HEK293T (cell line): Measurements from ENCODE around the gene MATN4.

Experiments used
- ARNT ChIP-seq: fragments of 450-650 bp; IDR thresholded peaks from 2 replicates; pipeline ENCODE4 v1.6.1; 2017; ENCODE audit warnings: mild to moderate bottlenecking
- BHLHE40 ChIP-seq: fragments of 450-650 bp; IDR thresholded peaks from 2 replicates; pipeline ENCODE4 v1.6.1; 2016; ENCODE audit warnings: mild to moderate bottlenecking, moderate library complexity, borderline replicate concordance
- ELF4 ChIP-seq: fragments of 450-650 bp; IDR thresholded peaks from 2 replicates; pipeline ENCODE4 v1.6.1; 2017; ENCODE audit warnings: antibody characterized with exemption
- FOXA1 ChIP-seq: fragments of 450-650 bp; IDR thresholded peaks from 2 replicates; pipeline ENCODE4 v1.6.1; 2016; ENCODE audit warnings: mild to moderate bottlenecking
- FOXK2 ChIP-seq: fragments of 450-650 bp; IDR thresholded peaks from 2 replicates; pipeline ENCODE4 v1.6.1; 2016; ENCODE audit warnings: mild to moderate bottlenecking
- FOXM1 ChIP-seq: fragments of 450-650 bp; IDR thresholded peaks from 2 replicates; pipeline ENCODE4 v1.6.1; 2017; ENCODE audit warnings: mild to moderate bottlenecking, borderline replicate concordance
- HDGF ChIP-seq: fragments of 450-650 bp; IDR thresholded peaks from 2 replicates; pipeline ENCODE4 v1.6.1; 2017; ENCODE audit warnings: antibody characterized with exemption, borderline replicate concordance
- PKNOX1 ChIP-seq: fragments of 450-650 bp; IDR thresholded peaks from 2 replicates; pipeline ENCODE4 v1.6.1; 2016
- SP1 ChIP-seq: fragments of 450-650 bp; IDR thresholded peaks from 2 replicates; pipeline ENCODE4 v1.6.1; 2017
- SUZ12 ChIP-seq: fragments of 450-650 bp; IDR thresholded peaks from 2 replicates; pipeline ENCODE4 v1.6.1; 2016; ENCODE audit warnings: mild to moderate bottlenecking
- ZNF384 ChIP-seq: fragments of 450-650 bp; IDR thresholded peaks from 2 replicates; pipeline ENCODE4 v1.6.1; 2016

GRCh38 chr20:45312241-45312640 is 4.1 kb upstream of the MATN4 start:
- TF ChIP-seq ZNF384 (no peak), FOXK2 (no peak), SP1 (no peak), PKNOX1 (no peak), ARNT (no peak), ELF4 (no peak), SUZ12 (no peak), FOXA1 (no peak), FOXM1 (no peak), HDGF (no peak), BHLHE40 (no peak)
